Psoas muscle (tissue), 8 donors: ENCODE measurements around the gene HS6ST2. TPM values are rescaled to one million over a fixed set of nuclear protein-coding genes. Genes with fewer than 3 reads are reported as not detected.

ENCODE experiments used
- ATAC-seq, 4 donors: fragments of 200-7000 bp; cut with Tn5 transposase; one replicate each; pipeline ENCODE4 v1.9.1; 2020; ENCODE audit warnings: moderate library complexity in 3 of 4, mild to moderate bottlenecking in 2 of 4
- DNase-seq, 2 donors: peaks; one replicate each; pipeline ENCODE4 v3.0.0-alpha.2; 2020
- H3K27ac ChIP-seq: fragments of 200-600 bp; one replicate; pipeline ENCODE4 v1.8.0; 2022
- H3K27me3 ChIP-seq, 3 donors: fragments of 200-600 bp in 1 of 3; one replicate each; pipeline versions ENCODE4 v1.6.1 to v1.8.0; 2013 to 2022; ENCODE audit warnings: low read length in 2 of 3, mild to moderate bottlenecking in 2 of 3, moderate library complexity in 1 of 3; ENCODE audit not compliant: insufficient read depth in 3 of 3
- H3K36me3 ChIP-seq, 2 donors: fragments of 200-600 bp in 1 of 2; one replicate each; pipeline versions ENCODE4 v1.6.1 to v1.8.0; 2013 to 2022; ENCODE audit warnings: low read depth in 1 of 2, mild to moderate bottlenecking in 1 of 2, moderate library complexity in 1 of 2; ENCODE audit not compliant: insufficient read depth in 1 of 2
- H3K4me1 ChIP-seq: fragments of 200-600 bp; one replicate; pipeline ENCODE4 v1.8.0; 2022
- H3K4me3 ChIP-seq: fragments of 200-600 bp; one replicate; pipeline ENCODE4 v1.8.0; 2022; ENCODE audit warnings: mild to moderate bottlenecking
- H3K9me3 ChIP-seq: fragments of 200-600 bp; one replicate; pipeline ENCODE4 v1.8.0; 2022
- WGBS, 3 donors: extraction: QIAGEN DNeasy Blood & Tissue Kit; methylation state at CpG; one replicate each; pipeline versions ENCODE4 v1.1.6 to v1.1.7; 2013; 5-methylcytosine and 5-hydroxymethylcytosine counted together
- intact Hi-C, 2 donors: fragments of 100-400 bp; cut with DNase I; formaldehyde crosslinking; loops; one replicate each; pipeline versions ENCODE4 v1.11.0 to v1.14.2; 2022
- polyA plus RNA-seq, 3 donors: library from polyadenylated mRNA; stranded (reverse); fragments of 200-250 nt; gene quantifications; one replicate each; pipeline ENCODE4 v1.2.3, GENCODE V29; 2013
- total RNA-seq, 4 donors: library from RNA; stranded (reverse); fragmentation: NEBNext Ultra II Directional in 2 of 4; extraction: Animal tissue kit (Norgen Biotek cat#: 25700) in 2 of 4; gene quantifications; one replicate each; pipeline versions ENCODE4 v1.2.1 to v1.2.4, GENCODE V29; 2021 to 2023
- TF ChIP-seq, protein P1 (sequence below): fragments of 200-600 bp; IDR thresholded peaks from one replicate; pipeline ENCODE4 v1.8.0; 2022; ENCODE audit warnings: antibody characterized with exemption
- donor health status: healthy with polysubstance abuse.
- donor health status: DM: no; HTN: no; CAD: no; lungs with moderate emphysema.
- donor health status: Bipolar disorder and iron deficiency.
- donor health status: healthy.
- donor health status: DM: yes; HTN: yes; CAD: no.
- donor health status: DM: no; HTN: no; CAD: no.
- donor health status: DM: no; HTN: no; CAD: no.
- donor health status: DM: yes; HTN: yes; CAD: no.

HS6ST2 gene
- total and polyA plus RNA-seq, 7 donors = 0.30 to 10.0 (median 1.3) TPM

DNA sequence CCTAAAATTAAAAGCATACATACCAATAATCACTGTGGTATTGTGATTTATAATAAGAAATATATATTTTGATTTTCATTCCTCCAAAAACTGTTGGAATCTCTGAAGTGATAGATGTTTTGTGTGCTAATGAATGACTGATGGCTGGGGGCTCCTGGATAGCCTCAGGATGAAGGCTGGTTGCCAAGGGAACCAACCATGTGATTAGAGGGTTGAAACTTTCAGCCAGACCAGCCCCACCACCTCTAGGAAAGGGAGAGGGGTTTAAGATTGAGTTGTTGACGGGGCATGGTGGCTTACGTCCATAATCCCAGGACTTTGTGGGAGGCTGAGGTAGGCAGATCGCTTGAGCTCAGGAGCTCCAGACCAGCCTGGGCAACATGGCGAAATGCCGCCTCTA lies 34.0 kb downstream of the HS6ST2 start:
- H3K4me1 ChIP-seq = no peaks in the 10 kb centered on the region
- H3K9me3 ChIP-seq = no peaks in the 10 kb centered on the region
- TF ChIP-seq, protein P1, sequence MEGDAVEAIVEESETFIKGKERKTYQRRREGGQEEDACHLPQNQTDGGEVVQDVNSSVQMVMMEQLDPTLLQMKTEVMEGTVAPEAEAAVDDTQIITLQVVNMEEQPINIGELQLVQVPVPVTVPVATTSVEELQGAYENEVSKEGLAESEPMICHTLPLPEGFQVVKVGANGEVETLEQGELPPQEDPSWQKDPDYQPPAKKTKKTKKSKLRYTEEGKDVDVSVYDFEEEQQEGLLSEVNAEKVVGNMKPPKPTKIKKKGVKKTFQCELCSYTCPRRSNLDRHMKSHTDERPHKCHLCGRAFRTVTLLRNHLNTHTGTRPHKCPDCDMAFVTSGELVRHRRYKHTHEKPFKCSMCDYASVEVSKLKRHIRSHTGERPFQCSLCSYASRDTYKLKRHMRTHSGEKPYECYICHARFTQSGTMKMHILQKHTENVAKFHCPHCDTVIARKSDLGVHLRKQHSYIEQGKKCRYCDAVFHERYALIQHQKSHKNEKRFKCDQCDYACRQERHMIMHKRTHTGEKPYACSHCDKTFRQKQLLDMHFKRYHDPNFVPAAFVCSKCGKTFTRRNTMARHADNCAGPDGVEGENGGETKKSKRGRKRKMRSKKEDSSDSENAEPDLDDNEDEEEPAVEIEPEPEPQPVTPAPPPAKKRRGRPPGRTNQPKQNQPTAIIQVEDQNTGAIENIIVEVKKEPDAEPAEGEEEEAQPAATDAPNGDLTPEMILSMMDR = no peak
- intact Hi-C loops = no loop called here
- DNase-seq = no peak
- no peaks in the 10 kb centered on the region for H3K36me3 ChIP-seq
- peaks cover 0 to 2% (median 0%) of the 10 kb centered on the region in 3 donors for H3K27me3 ChIP-seq
- no peak overlapping the region for H3K27ac ChIP-seq
- 89 to 92% (median 89%) methylated on average over 5 of the region's 5 CpGs for WGBS, 3 donors
- H3K4me3 ChIP-seq = no peak overlapping the region
- no peak for ATAC-seq

DNA sequence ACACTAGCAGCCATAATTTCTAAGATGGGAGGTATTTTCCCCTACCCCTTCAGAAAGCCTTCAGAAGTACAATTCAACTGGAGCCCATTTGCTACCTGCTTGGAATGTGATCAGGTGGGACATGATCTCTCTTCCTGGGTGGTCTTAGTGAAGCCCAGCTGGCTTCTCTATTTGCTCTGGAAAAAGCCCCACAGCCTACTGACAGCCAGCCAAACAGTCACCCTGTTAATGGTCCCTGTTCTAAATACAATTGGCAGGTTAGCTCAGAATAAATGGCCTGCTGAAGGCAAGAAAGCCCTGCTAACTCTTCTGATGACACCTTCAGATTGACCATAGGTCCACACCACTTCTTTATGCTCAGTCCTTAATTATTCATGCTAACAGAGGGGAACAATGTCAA lies 39.9 kb downstream of the HS6ST2 start:
- Histone ChIP-seq H3K27me3 (peaks cover 0 to 3% (median 0%) of the 10 kb centered on the region in 3 donors), H3K9me3 (no peaks in the 10 kb centered on the region), H3K36me3 (no peaks in the 10 kb centered on the region), H3K27ac (no peak overlapping the region), H3K4me3 (no peak overlapping the region), H3K4me1 (no peaks in the 10 kb centered on the region)
- ATAC-seq (no peak), DNase-seq (no peak)
- intact Hi-C loops = no loop called here
- TF ChIP-seq, protein P1 = no peak

DNA sequence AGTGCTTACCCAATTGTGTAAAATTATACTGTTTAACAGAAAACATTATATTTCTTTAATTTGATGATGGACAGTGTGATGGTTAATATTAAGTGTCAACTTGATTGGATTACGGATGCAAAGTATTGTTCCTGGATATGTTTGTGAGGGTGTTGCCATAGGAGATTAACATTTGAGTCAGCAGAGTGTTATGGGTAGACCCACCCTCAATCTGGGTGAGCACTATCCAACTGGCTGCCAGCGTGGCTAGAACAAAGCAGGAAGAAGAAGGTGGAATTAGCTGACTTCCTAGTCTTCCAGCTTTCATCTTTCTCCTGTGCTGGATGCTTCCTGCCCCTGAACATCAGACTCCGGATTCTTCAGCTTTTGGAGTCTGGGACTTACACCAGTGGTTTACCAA lies 42.1 kb downstream of the HS6ST2 start:
- no peak overlapping the region for H3K4me3 ChIP-seq
- ATAC-seq = no peak
- no peak overlapping the region for H3K27ac ChIP-seq
- H3K36me3 ChIP-seq = no peaks in the 10 kb centered on the region
- no peak for DNase-seq
- 75 to 94% (median 84%) methylated on average over 3 of the region's 3 CpGs for WGBS, 3 donors
- intact Hi-C loops = no loop called here
- no peaks in the 10 kb centered on the region for H3K4me1 ChIP-seq
- H3K9me3 ChIP-seq = peaks cover 7% of the 10 kb centered on the region
- TF ChIP-seq, protein P1 = no peak
- peaks cover 0 to 6% (median 0%) of the 10 kb centered on the region in 3 donors for H3K27me3 ChIP-seq

DNA sequence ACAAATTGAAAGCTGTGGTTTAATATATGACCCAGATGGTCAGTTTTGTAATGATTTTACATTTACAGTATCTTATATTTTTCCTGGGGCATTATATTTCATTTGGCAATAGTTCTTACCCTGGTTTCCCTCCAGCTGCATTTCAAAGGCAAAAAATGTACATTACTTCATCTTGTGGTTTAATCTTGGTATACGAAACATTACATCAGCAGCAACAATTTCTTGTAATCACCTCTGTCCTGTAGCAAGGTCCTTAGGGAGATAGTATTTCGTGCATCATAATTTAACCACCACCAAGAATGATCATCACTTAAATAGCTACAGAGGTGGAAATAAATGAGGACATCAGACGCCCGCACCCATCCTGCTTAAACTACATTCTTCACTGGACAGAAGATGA lies 48.8 kb downstream of the HS6ST2 start:
- TF ChIP-seq, protein P1 = no peak
- H3K36me3 ChIP-seq = no peaks in the 10 kb centered on the region
- peaks cover 0 to 8% (median 0%) of the 10 kb centered on the region in 3 donors for H3K27me3 ChIP-seq
- intact Hi-C loops = no loop called here
- WGBS, 3 donors = 51 to 69% (median 59%) methylated on average over 4 of the region's 4 CpGs
- H3K4me1 ChIP-seq = no peaks in the 10 kb centered on the region
- H3K4me3 ChIP-seq = no peak overlapping the region
- peaks cover 7% of the 10 kb centered on the region for H3K9me3 ChIP-seq
- no peak overlapping the region for H3K27ac ChIP-seq
- ATAC-seq (no peak), DNase-seq (no peak)

DNA sequence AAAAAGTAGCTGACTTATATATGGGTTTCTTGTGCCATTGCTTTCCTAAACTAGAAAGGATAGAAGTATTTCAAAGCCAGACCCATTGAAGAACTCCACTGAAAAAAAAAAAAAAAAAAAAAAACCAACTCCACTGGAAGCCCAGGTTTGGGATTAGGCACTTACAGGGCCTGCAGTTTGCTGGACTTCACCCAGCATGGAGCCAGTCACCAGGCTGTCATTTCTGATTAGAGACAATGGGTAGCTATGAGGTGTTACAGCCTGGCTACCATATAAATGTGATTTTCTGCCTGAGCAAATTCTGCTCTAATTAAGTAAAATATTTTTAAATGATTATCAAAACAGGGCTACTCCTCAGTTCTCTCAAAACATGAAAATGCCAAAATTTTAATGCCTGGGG lies 49.5 kb downstream of the HS6ST2 start:
- H3K4me3 ChIP-seq = no peak overlapping the region
- DNase-seq (no peak), ATAC-seq (no peak)
- intact Hi-C loops = no loop called here
- peaks cover 7% of the 10 kb centered on the region for H3K9me3 ChIP-seq
- peaks cover 0 to 8% (median 0%) of the 10 kb centered on the region in 3 donors for H3K27me3 ChIP-seq
- H3K36me3 ChIP-seq = no peaks in the 10 kb centered on the region
- H3K4me1 ChIP-seq = no peaks in the 10 kb centered on the region
- no peak overlapping the region for H3K27ac ChIP-seq
- TF ChIP-seq, protein P1 = no peak
